Right ventricle myocardium inferior (tissue), 1 donor: ENCODE results near the gene EPAS1. TPM values are rescaled to one million over a fixed set of nuclear protein-coding genes. Genes with fewer than 3 reads are reported as not detected.
A peak's percentile ranks its signal among the peaks of the same experiment; 100 is the strongest.

Experiments used
- ATAC-seq: fragments of 200-7000 bp; cut with Tn5 transposase; one replicate; pipeline ENCODE4 v1.9.1; 2020; ENCODE audit warnings: mild to moderate bottlenecking, moderate library complexity
- DNase-seq: peaks from one replicate; pipeline ENCODE4 v3.0.0; 2021; ENCODE audit errors: missing footprints
- intact Hi-C: fragments of 100-400 bp; cut with DNase I; formaldehyde crosslinking; loops from one replicate; pipeline ENCODE4 v1.11.0; 2022
- total RNA-seq: library from RNA; stranded (reverse); fragmentation: NEBNext Ultra II Directional; extraction: Animal tissue kit (Norgen Biotek cat#: 25700); gene quantifications from one replicate; pipeline ENCODE4 v1.2.1, GENCODE V29; 2021
- donor health status: DM: no; HTN: yes; CAD: no; lungs with severe emphysema.

EPAS1 gene
- total RNA-seq, 1 donor from 2014 or later: 205 TPM

- DNase-seq (no peak), ATAC-seq (no peak)
- intact Hi-C loops: no loop called here
Measured at GRCh38 chr2:46311651-46312223, 14.5 kb downstream of the EPAS1 start.

DNA sequence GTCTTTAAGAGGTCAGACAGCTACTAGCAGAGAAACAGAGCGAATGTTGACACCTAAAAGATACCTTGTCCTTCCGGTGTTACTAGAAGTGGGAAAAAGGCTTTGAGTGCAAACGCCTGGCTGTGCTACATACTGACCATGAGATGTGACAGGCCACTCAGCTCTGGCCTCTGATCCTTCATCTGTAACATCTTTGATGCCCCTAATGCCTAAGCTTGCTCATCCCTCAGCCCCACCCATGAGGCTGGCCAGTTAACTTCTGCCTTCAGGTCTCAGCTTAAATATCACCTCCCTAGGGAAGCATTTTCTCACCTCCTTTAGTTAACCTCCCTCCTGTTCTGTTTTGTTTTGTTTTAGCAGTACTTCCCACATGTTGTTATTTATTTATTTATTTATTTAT is 15.9 kb downstream of the EPAS1 start:
- DNase-seq (no peak), ATAC-seq (no peak)
- intact Hi-C loops: no loop called here

- ATAC-seq: no peak
- DNase-seq: no peak
- intact Hi-C loops: no loop called here
Measured at GRCh38 chr2:46314065-46314835, 17.0 kb downstream of the EPAS1 start.

GRCh38 chr2:46315103-46315890 is 18.1 kb downstream of the EPAS1 start:
- DNase-seq (peak; percentile 91), ATAC-seq (peak; percentile 96)
- intact Hi-C loops: no loop called here

DNA sequence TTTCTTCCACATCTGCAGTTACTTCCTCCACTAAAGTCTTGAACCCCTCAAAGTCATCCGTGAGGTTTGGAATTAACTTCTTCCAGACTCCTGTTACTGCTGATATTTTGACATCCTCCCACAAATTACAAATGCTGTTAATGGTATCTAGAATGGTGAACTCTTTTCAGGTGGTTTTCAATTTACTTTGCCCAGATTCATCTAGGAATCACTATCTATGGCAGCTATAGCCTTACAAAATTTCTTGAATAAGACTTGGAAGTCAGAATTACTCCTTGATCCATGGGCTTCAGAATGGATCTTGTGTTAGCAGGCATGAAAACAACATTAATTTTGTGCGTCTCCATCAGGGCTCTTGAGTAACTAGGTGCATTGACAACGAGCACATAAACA is 19.9 kb downstream of the EPAS1 start:
- DNase-seq (no peak), ATAC-seq (no peak)
- intact Hi-C loops: no loop called here

GRCh38 chr2:46318579-46319460 is 21.6 kb downstream of the EPAS1 start:
- DNase-seq (no peak), ATAC-seq (no peak)
- intact Hi-C loops: no loop called here

DNA sequence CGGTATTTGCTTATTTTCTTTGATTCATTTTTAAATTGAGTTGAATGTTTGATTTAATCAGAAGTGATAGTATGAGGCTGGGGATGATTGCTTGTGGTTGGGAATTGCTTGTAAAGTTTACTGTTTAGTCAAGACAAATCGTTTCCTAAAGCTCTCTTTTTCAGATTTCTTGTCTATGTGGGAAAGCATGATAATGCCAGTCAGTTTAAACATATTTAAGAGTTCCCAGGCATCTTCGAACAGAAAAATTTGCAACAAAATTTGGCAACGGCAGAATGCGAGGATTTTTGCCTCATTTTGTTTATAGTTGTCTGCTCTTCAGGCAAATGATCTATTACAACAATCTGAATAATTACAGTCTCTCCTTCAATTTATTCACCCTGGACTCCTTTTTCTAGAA is 22.5 kb downstream of the EPAS1 start:
- ATAC-seq (no peak), DNase-seq (no peak)
- intact Hi-C loops: no loop called here

DNA sequence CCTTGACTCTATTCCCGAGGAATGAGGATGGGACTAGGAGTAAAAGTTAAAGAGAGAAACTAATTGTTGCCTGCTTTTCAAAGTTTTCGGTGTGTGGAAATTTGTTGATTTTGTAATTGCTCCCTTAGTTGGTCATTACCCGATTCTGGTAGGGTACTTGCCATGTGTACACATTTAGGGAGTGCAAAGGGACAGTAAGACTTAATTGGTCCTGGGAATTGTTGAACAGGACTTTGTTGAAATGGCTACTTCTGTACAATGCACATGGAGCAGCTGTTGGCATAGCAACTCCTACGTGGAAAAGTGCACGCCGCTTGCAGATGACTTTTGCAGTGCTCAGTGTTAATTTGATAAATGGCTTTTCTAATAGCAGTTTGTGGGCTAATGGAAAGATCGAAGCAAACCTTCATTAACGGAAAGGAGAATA is 22.9 kb downstream of the EPAS1 start:
- intact Hi-C loops: no loop called here
- ATAC-seq (no peak), DNase-seq (no peak)

- intact Hi-C loops: no loop called here
- no peak for DNase-seq
- ATAC-seq: no peak
Measured at GRCh38 chr2:46323730-46324129, 26.5 kb downstream of the EPAS1 start.

DNA sequence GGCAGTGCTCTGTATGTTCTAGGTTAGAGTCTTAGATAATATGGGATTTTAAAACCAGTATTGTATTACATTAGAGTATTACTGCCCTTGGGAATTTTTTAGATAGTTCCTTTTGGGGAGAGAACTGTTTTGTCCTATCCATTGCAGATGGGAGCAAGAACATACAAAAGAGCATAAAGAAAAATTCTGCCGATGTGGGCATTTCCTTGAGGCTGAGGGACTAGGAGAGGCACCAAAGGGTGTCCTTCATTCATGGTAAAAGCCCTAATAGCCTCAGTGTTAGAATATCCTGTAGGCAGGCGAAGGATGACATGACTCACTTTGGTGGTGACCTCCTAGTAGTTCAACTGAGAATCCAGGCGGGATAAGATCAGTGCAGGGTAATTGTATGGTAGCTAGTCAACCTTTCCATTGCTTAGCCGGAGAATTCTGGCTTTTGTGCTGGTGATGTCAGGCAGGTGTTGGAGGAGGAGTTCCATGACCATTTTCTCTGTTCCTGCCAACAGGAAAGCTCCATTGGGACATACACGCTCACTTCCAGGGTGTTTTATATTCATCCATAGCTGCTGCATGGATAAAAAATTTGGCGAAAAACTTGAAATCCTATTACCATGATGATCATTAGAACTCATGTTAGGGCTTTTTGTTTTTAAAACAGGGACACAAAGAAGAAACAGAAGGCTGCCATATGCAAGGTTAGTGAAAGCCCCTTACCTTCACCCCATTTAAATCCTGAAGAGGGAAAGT is 28.1 kb downstream of the EPAS1 start:
- ATAC-seq: no peak
- intact Hi-C loops: no loop called here
- no peak for DNase-seq

GRCh38 chr2:46326231-46326980 is 29.2 kb downstream of the EPAS1 start:
- intact Hi-C loops: no loop called here
- DNase-seq (no peak), ATAC-seq (no peak)

- ATAC-seq (no peak), DNase-seq (no peak)
- intact Hi-C loops: no loop called here
Measured at GRCh38 chr2:46327627-46328026, 30.4 kb downstream of the EPAS1 start.

DNA sequence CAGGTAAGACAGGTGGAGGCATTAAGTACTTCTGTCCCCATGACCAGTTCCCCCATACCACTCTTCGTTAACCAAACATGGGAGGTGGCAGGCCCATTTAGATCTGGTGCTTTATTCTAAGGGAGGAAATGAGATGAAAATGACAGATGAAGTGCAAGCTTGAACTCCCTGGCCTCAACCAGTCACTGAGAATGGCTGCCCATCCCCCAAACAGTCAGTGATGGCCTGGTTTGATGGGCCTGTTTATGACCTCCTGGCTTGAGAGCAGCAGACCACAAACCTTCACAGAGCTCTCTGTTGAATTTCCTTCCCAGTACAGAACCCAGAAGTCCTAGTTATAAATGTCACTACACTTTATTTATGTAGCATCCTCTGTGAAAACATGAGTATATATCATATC is 31.1 kb downstream of the EPAS1 start:
- no peak for DNase-seq
- intact Hi-C loops: no loop called here
- ATAC-seq: no peak

DNA sequence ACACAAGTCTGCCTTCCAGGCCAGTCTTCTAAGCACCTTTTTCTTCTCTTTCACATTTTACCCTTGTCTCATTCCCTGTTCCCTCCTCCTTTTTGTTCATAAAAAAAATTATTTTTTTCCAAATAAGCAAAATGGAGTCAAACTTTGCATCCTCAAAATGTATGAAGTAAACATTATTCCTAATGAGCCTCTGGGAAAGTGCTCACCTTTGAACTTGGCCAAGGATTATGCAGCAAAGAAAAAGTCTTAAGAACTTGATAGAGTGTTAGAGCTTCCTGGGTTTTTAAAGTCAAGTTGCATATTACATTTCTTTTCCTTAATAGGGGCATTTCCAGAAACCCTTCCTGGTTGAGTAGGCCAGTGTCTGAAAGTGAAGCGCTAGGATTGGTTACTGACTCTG is 31.6 kb downstream of the EPAS1 start:
- ATAC-seq: no peak
- DNase-seq: no peak
- intact Hi-C loops: no loop called here

- no peak for DNase-seq
- intact Hi-C loops: no loop called here
- ATAC-seq: no peak
Measured at GRCh38 chr2:46329340-46329739, 32.1 kb downstream of the EPAS1 start.

GRCh38 chr2:46329803-46330775 is 32.9 kb downstream of the EPAS1 start:
- DNase-seq: no peak
- ATAC-seq: no peak
- intact Hi-C loops: no loop called here
